Astrocyte of the cerebellum (primary cell): Measurements from ENCODE around the gene TRIM44.

ENCODE experiments used
- DNase-seq: peaks from one replicate; pipeline ENCODE4 v3.0.0-alpha.2; 2011; ENCODE audit warnings: low read depth
- H3K4me3 ChIP-seq: 2 replicates; pipeline ENCODE4 v1.5.1; 2011; ENCODE audit warnings: mild to moderate bottlenecking, low read depth, low read length, moderate library complexity
- in situ Hi-C: cut with HindIII; loops from 2 replicates; pipeline ENCODE4 v1.10.0; 2017; ENCODE audit warnings: low sequenced_read_pairs
- TF ChIP-seq, protein P1 (sequence below): IDR thresholded peaks from 2 replicates; pipeline ENCODE4 v1.5.1; 2012; ENCODE audit warnings: low read length, low read depth, moderate library complexity, mild to moderate bottlenecking; ENCODE audit errors: missing control alignments

TRIM44 gene

DNA sequence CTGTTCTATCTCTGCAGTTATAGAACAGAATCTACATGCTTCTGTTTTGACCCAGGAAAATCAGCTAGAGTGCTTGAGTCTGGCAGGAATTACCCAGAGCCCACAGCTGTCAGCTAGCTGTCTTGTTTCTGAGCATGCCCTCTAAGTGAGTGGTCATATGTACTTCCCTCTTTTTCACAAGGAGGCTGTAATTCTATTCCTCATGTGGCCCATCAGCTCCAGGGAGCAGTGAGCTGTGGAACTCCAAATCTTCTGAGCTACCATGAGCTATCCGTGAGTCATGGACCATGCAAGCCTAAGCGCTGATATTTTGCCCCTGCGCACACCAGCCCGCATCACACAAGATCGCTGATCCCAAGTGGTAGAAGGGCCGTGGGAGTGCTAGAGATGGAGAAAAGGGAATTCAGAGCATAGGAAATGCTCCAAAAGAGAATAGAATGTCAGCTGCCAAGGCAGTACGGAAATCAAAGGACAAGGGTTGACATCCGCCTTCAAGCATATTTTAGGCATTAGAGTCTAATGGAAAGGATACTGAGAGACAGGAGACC, 38.9 kb upstream of the TRIM44 start:
- peak; percentile 49 for DNase-seq
- no peak overlapping the region for H3K4me3 ChIP-seq
- TF ChIP-seq, protein P1, sequence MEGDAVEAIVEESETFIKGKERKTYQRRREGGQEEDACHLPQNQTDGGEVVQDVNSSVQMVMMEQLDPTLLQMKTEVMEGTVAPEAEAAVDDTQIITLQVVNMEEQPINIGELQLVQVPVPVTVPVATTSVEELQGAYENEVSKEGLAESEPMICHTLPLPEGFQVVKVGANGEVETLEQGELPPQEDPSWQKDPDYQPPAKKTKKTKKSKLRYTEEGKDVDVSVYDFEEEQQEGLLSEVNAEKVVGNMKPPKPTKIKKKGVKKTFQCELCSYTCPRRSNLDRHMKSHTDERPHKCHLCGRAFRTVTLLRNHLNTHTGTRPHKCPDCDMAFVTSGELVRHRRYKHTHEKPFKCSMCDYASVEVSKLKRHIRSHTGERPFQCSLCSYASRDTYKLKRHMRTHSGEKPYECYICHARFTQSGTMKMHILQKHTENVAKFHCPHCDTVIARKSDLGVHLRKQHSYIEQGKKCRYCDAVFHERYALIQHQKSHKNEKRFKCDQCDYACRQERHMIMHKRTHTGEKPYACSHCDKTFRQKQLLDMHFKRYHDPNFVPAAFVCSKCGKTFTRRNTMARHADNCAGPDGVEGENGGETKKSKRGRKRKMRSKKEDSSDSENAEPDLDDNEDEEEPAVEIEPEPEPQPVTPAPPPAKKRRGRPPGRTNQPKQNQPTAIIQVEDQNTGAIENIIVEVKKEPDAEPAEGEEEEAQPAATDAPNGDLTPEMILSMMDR: no peak
- in situ Hi-C loops: loop anchor here (10.0 kb wide), 1 partner anchor 631 kb away; no protein-coding TSS in a partner anchor

DNA sequence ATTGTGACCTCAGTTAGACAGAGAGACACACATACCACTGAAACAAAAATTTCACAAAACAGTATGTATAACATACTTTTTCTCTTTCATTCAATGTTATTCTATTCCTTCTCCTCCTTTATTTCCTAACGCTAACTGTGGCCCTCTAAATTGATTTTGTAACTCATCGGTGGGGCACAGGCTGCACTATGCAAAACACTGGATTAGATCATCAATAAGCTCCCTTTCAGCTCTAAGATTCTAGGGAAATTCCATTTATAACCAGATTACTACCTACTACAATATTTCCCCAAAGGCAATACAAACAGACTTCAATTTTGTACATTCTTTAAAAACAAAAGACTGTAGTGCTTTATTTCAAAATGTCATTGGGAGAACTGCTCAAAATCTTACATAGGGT, 38.3 kb upstream of the TRIM44 start:
- TF ChIP-seq, protein P1: no peak
- in situ Hi-C loops: loop anchor here (10.0 kb wide), 1 partner anchor 630 kb away; no protein-coding TSS in a partner anchor
- DNase-seq: no peak
- no peak overlapping the region for H3K4me3 ChIP-seq

DNA sequence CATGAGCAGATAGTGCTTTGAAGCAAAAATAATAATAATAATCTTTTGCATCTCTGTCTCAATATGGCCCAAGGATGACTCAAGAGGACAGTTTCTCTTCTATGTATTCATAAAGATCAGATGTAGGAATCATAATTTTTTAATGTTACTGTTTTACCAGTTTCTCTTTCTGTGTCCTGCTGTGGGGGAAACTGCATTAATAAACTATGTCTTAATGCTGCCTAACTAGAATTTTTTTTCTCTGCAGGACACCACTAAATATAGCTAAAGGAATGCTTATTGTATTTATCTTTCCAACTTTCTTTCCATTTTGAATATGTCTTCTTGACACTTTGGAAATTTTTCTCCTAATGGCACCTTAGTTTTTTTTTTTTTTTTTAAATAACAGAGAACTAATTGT, 37.8 kb upstream of the TRIM44 start:
- in situ Hi-C loops: loop anchor here (10.0 to 25.0 kb wide), 2 partner anchors 188 to 630 kb away; no protein-coding TSS in a partner anchor
- TF ChIP-seq, protein P1: no peak
- H3K4me3 ChIP-seq: no peak overlapping the region
- no peak for DNase-seq

DNA sequence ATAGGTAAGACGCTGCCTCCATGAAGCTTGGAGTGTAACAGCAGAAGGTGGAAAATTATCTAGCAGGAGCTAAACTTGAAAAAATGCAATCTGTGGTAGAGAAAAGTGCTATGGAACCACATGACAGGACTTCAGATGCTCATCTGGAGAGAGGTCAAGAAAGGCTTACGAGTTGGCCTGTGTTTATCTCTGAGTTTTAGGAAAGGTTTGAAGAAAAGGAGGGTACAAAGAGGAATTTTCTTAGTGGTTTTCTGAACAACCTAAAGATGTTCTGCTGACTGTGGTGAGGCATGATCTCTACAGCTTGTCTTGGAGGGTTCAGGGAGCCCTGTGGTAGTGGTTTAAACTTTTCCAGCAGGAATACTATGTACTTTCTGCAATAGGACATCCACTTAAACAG, 36.1 kb upstream of the TRIM44 start:
- in situ Hi-C loops: loop anchor here (10.0 to 25.0 kb wide), 2 partner anchors 186 to 628 kb away; no protein-coding TSS in a partner anchor
- H3K4me3 ChIP-seq: no peak overlapping the region
- TF ChIP-seq, protein P1: no peak
- DNase-seq: no peak

DNA sequence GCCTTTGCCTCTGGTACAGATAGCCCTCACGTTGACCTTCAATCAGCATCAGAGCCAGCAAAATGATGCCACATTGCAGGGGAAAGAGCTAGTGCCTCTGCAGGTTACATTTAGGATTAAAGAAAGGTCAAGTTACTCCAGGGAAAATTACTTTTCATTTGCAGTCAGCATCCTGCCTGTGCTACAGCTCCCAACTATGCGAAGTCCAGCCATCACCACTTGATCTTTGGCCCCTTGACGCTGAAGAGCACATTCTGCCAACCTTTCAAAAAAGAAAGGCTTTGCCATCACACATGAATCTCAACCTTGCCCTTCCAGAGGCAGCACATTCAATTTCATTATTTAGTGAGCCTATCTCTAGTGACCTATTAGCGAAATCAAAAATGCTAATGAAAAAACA, 33.1 kb upstream of the TRIM44 start:
- no peak overlapping the region for H3K4me3 ChIP-seq
- in situ Hi-C loops: loop anchor here (10.0 to 25.0 kb wide), 2 partner anchors 183 to 625 kb away; no protein-coding TSS in a partner anchor
- DNase-seq: no peak
- TF ChIP-seq, protein P1: no peak

DNA sequence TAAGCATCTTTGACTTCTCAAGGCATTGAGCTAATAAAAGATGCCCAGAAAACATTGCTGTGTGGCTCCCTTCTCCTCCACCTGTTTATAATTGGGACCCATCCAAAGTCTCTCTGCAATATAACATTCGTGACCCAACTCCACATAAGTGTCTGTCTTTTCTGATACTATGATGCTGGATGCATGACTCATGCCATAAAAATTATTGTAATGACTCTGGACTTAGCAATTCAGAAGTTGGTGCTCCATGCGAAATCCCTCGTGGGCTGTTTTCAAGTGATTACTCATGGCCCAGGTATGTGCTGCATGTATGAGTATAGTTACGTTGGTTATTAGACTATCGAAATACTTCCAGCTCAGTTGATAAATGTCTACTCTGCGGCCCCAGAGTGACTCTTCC, 32.7 kb upstream of the TRIM44 start:
- no peak overlapping the region for H3K4me3 ChIP-seq
- DNase-seq: peak; percentile 93
- in situ Hi-C loops: loop anchor here (10.0 to 25.0 kb wide), 2 partner anchors 182 to 625 kb away; no protein-coding TSS in a partner anchor
- TF ChIP-seq, protein P1: no peak
